ENCODE data around the gene FARP1. TPM values are rescaled to one million over a fixed set of nuclear protein-coding genes. Genes with fewer than 3 reads are reported as not detected.

The FARP1 gene
- total and polyA plus RNA-seq, 2 of the 8 experiments (the other 6 are each of a cell fraction or from before 2014, with no cell fraction given) = 24.7 to 104 TPM

DNA sequence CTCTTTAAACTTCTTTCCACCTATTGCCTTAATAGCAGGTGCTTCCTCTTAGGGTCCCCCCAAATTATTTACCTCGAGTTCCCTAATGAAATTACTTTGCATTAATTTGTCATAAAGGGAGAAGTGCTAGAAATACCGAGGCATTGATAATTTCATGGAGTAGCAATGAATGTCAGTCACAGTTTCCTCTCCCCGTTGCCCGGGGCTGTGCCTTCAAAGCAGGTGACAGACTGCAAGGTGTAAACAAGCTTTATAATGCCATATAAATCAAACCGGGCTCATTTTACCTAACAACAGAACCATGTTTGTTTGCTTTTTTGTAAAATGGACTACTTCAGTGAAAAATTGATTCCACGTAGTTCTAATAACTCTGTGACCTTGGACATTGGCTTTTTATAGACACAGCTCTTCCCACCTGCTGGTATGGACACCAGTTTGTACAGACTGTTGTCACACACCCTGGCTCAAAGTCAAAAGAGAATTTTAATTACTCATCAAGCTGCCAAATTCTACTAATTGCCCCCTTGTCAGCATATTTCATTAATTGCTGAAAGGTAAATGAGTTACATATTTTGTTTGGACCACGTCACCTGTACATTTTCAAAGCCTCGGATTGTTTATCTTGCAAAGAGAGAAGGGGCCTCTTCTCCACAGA is 262.9 kb downstream of the FARP1 start:
- Histone ChIP-seq H4K5ac (ENCODE audit: insufficient read length, low read depth, low read length) (no peak overlapping the region), H2BK120ac (replicated peaks; ENCODE audit: low read depth, low read length) (no peak overlapping the region), H4K8ac (ENCODE audit: extremely low read depth, insufficient read depth, low read length) (no peak overlapping the region), H2BK5ac (ENCODE audit: low read depth, low read length) (no peak overlapping the region), H4K91ac (replicated peaks; ENCODE audit: insufficient read length, low read length) (no peak overlapping the region), H3K4ac (replicated peaks; ENCODE audit: insufficient read length, low read depth, low read length) (no peak overlapping the region), H4K20me1 (replicated peaks in 1 of 2; ENCODE audit: control insufficient read depth in 1 of 2, insufficient read depth in 2 of 2, low read length in 2 of 2) (no peaks in the 10 kb centered on the region), H3K27ac (ENCODE audit: low read depth, low read length) (no peak overlapping the region), H3K56ac (replicated peaks; ENCODE audit: insufficient read length, low read depth, low read length) (no peak overlapping the region), H3K23ac (ENCODE audit: insufficient read length) (no peak overlapping the region), H3K4me1 (replicated peaks in 1 of 4; ENCODE audit: control insufficient read depth in 3 of 4, insufficient read depth in 4 of 4, low read length in 3 of 4) (no peaks in the 10 kb centered on the region), H3K23me2 (ENCODE audit: low read depth, low read length) (no peaks in the 10 kb centered on the region), H2BK12ac (ENCODE audit: low read depth, low read length) (no peak overlapping the region), H2AFZ (ENCODE audit: low read length) (no peak overlapping the region), H3K27me3 (replicated peaks in 1 of 4; ENCODE audit: control insufficient read depth in 3 of 4, extremely low read depth in 1 of 4, insufficient read depth in 3 of 4, low read length in 3 of 4) (no peaks in the 10 kb centered on the region), H3K4me2 (ENCODE audit: insufficient read depth in 1 of 2, low read depth in 2 of 2, low read length in 2 of 2) (no peak overlapping the region), H2AK5ac (ENCODE audit: low read depth, low read length) (no peak overlapping the region), H2BK20ac (ENCODE audit: low read length) (no peak overlapping the region), H3K18ac (ENCODE audit: extremely low read depth, low read length) (no peak overlapping the region), H3K4me3 (ENCODE audit: extremely low read depth in 1 of 4, insufficient read depth in 2 of 4, low read depth in 3 of 4, low read length in 4 of 4) (no peak overlapping the region), H3K9me3 (ENCODE audit: insufficient read depth in 2 of 2, low read depth in 1 of 2, low read length in 1 of 2) (no peaks in the 10 kb centered on the region), H2BK15ac (ENCODE audit: low read length) (no peak overlapping the region), H3K9ac (replicated peaks in 1 of 4; ENCODE audit: extremely low read depth in 1 of 4, low read depth in 3 of 4, low read length in 3 of 4) (no peak overlapping the region), H3K14ac (ENCODE audit: insufficient read length) (no peak overlapping the region), H3K36me3 (ENCODE audit: control insufficient read depth in 2 of 4, insufficient read depth in 4 of 4, low read length in 3 of 4) (peaks cover 0 to 4% (median 2%) of the 10 kb centered on the region in 4 experiments; a peak in 2 of 8 replicates), H3K79me1 (ENCODE audit: low read depth, low read length) (no peaks in the 10 kb centered on the region), H3K79me2 (ENCODE audit: control insufficient read depth in 1 of 2, insufficient read depth in 2 of 2, low read length in 2 of 2) (no peaks in the 10 kb centered on the region)
- POLR2A ChIA-PET (ENCODE audit: partially characterized antibody) = no interaction called here
- 91% methylated on average over 8 of the region's 8 CpGs; no CpG with 5 or more reads in 1 of the 2 experiments for WGBS, 2 experiments (ENCODE audit: extremely low coverage in 1 of 2, insufficient coverage in 1 of 2, insufficient read length in 1 of 2, insufficient replicate concordance in 2 of 2, low coverage in 1 of 2, low lambda C conversion rate in 2 of 2, missing lambda C conversion rate in 1 of 2)
- CTCF ChIA-PET (ENCODE audit: partially characterized antibody) = interaction anchor here (0.9 to 2.2 kb wide), 14 partner anchors 8 to 372 kb away, joined by 3 to 8 read pairs (median 4); no protein-coding TSS in a partner anchor
- FAIRE-seq (no peak), DNase-seq (ENCODE audit: low read depth in 1 of 2, low spot score in 2 of 2) (no peak)
- no peak for TF ChIP-seq MAFK (IDR thresholded peaks at IDR 0.05; ENCODE audit: low read depth, low read length)
- no peak for TF ChIP-seq TBP (IDR thresholded peaks at IDR 0.05; ENCODE audit: low read depth, low read length)
- no peak for TF ChIP-seq RXRA (IDR thresholded peaks at IDR 0.05; ENCODE audit: insufficient read depth, low read depth, low read length)
- TF ChIP-seq, protein P1, sequence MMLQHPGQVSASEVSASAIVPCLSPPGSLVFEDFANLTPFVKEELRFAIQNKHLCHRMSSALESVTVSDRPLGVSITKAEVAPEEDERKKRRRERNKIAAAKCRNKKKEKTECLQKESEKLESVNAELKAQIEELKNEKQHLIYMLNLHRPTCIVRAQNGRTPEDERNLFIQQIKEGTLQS (IDR thresholded peaks at IDR 0.05; ENCODE audit: insufficient read depth, low read depth, low read length) = no peak

All from H1 (cell line).